CD4-positive, alpha-beta T cell (primary cell): Measurements from ENCODE around the gene IL1RN. TPM values are rescaled to one million over a fixed set of nuclear protein-coding genes. Genes with fewer than 3 reads are reported as not detected.
A peak's percentile ranks its signal among the peaks of the same experiment; 100 is the strongest.

Experiments used
- ATAC-seq: fragments of 200-7000 bp; cut with Tn5 transposase; one replicate; pipeline ENCODE4 v1.10.0; 2022; ENCODE audit warnings: mild to moderate bottlenecking; ENCODE audit not compliant: poor library complexity
- CTCF ChIA-PET: fragments of 350-600 bp; sonication (Branson Sonifier 250); formaldehyde crosslinking; loops from one replicate; lab custom pipeline; 2021; ENCODE audit warnings: antibody characterized with exemption, inconsistent platforms; lab: Charles Lee
- POLR2A ChIA-PET: fragments of 350-600 bp; sonication (Branson Sonifier 250); formaldehyde crosslinking; loops from one replicate; lab custom pipeline; 2021; ENCODE audit warnings: antibody characterized with exemption, inconsistent platforms; lab: Charles Lee
- DNase-seq, 14 experiments: peaks; one replicate each; pipeline ENCODE4 v3.0.0-alpha.2; 2013 to 2020; ENCODE audit warnings: mixed read lengths in 2 of 14
- H3K27ac ChIP-seq, 2 donors: one replicate each; pipeline versions ENCODE4 v1.5.1 to v1.7.0; 2013; ENCODE audit warnings: low read length in 2 of 2, low read depth in 1 of 2, mild to moderate bottlenecking in 1 of 2
- H3K27me3 ChIP-seq, 2 experiments: 1 replicate in 1 of 2; 2 replicates in 1 of 2; pipeline versions ENCODE4 v1.6.1 to v1.7.0; 2013; ENCODE audit warnings: low read length in 2 of 2, control low read depth in 1 of 2, mild to moderate bottlenecking in 1 of 2, moderate library complexity in 1 of 2; ENCODE audit not compliant: insufficient read depth in 2 of 2, control insufficient read depth in 1 of 2
- H3K36me3 ChIP-seq: one replicate; pipeline ENCODE4 v1.6.1; 2013; ENCODE audit warnings: low read length, control low read depth; ENCODE audit not compliant: insufficient read depth
- H3K4me1 ChIP-seq: one replicate; pipeline ENCODE4 v1.6.1; 2013; ENCODE audit warnings: low read length, control low read depth; ENCODE audit not compliant: insufficient read depth
- H3K4me3 ChIP-seq: one replicate; pipeline ENCODE4 v1.5.1; 2013; ENCODE audit warnings: mild to moderate bottlenecking, low read length, moderate library complexity
- H3K9me3 ChIP-seq, 2 experiments: 1 replicate in 1 of 2; 2 replicates in 1 of 2; pipeline versions ENCODE4 v1.6.1 to v1.7.0; 2013; ENCODE audit warnings: low read length in 2 of 2, mild to moderate bottlenecking in 2 of 2, control low read depth in 1 of 2, moderate library complexity in 1 of 2; ENCODE audit not compliant: control insufficient read depth in 1 of 2, insufficient read depth in 1 of 2
- H3K27ac Mint-ChIP-seq: one replicate; pipeline ENCODE4 v1.8.0; 2020; ENCODE audit warnings: mixed read lengths
- H3K27me3 Mint-ChIP-seq: one replicate; pipeline ENCODE4 v1.8.0; 2021; ENCODE audit warnings: mixed read lengths
- H3K36me3 Mint-ChIP-seq: one replicate; pipeline ENCODE4 v1.8.0; 2021; ENCODE audit warnings: low read depth, mixed read lengths
- H3K4me1 Mint-ChIP-seq: one replicate; pipeline ENCODE4 v1.8.0; 2021; ENCODE audit warnings: low read depth, mixed read lengths
- H3K4me3 Mint-ChIP-seq: one replicate; pipeline ENCODE4 v1.8.0; 2020; ENCODE audit warnings: mild to moderate bottlenecking, mixed read lengths
- H3K9me3 Mint-ChIP-seq: one replicate; pipeline ENCODE4 v1.8.0; 2020; ENCODE audit warnings: mixed read lengths
- intact Hi-C, 2 experiments: fragments of 100-400 bp; cut with DNase I in 1 of 2; cut with micrococcal nuclease in 1 of 2; formaldehyde crosslinking; loops; one replicate each; pipeline versions ENCODE4 v1.15.1 to v1.9.0; 2023 to 2025; cut with DNase I, micrococcal nuclease
- total RNA-seq, 174 experiments: library from RNA in 2 of 174; stranded (reverse) in 2 of 174; gene quantifications; one replicate each; pipeline ENCODE4 v1.2.3 and lab custom pipeline; 2021 to 2026
- TF ChIP-seq, protein P1 (sequence below): fragments of 200-600 bp; IDR thresholded peaks from one replicate; pipeline ENCODE4 v1.8.0; 2022; ENCODE audit warnings: antibody characterized with exemption, mild to moderate bottlenecking

IL1RN gene
- total RNA-seq, 2 experiments from 2014 or later = 0.31 to 0.58 TPM

DNA sequence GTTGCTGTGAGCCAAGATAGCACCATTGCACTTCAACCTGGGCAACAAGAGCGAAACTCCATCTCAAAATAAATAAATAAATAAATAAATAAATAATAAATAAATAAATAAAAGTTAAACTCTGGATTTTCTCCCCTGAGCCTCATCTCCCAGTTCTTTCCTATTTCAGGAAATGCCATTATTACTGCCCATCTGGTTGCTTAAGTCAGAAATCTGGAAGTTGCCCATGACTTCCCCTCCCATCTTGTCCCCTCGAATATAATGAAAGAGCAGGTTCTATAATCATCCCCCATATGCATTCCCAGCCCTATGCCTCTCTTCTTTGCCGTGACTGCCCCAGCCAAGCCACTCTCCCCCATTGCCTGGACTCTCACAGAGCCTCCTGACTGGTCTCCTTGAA, 42.2 kb downstream of the IL1RN start:
- intact Hi-C loops = no loop called here
- H3K4me3 ChIP-seq = no peak overlapping the region
- H3K27me3 ChIP-seq = no peaks in the 10 kb centered on the region
- no peaks in the 10 kb centered on the region for H3K9me3 ChIP-seq
- peak overlapping the region; percentile 90 for H3K27ac Mint-ChIP-seq
- no peak overlapping the region for H3K27ac ChIP-seq
- ATAC-seq (no peak), DNase-seq (no peak)
- no peaks in the 10 kb centered on the region for H3K36me3 ChIP-seq
- H3K36me3 Mint-ChIP-seq = peaks cover 12% of the 10 kb centered on the region
- ChIA-PET CTCF (no interaction called here), POLR2A (interaction anchor here (3.3 kb wide), 1 partner anchor 12 kb away, joined by 27 read pairs; no protein-coding TSS in a partner anchor)
- no peaks in the 10 kb centered on the region for H3K9me3 Mint-ChIP-seq
- H3K4me1 ChIP-seq = peaks cover 89% of the 10 kb centered on the region
- H3K27me3 Mint-ChIP-seq = no peaks in the 10 kb centered on the region
- TF ChIP-seq, protein P1, sequence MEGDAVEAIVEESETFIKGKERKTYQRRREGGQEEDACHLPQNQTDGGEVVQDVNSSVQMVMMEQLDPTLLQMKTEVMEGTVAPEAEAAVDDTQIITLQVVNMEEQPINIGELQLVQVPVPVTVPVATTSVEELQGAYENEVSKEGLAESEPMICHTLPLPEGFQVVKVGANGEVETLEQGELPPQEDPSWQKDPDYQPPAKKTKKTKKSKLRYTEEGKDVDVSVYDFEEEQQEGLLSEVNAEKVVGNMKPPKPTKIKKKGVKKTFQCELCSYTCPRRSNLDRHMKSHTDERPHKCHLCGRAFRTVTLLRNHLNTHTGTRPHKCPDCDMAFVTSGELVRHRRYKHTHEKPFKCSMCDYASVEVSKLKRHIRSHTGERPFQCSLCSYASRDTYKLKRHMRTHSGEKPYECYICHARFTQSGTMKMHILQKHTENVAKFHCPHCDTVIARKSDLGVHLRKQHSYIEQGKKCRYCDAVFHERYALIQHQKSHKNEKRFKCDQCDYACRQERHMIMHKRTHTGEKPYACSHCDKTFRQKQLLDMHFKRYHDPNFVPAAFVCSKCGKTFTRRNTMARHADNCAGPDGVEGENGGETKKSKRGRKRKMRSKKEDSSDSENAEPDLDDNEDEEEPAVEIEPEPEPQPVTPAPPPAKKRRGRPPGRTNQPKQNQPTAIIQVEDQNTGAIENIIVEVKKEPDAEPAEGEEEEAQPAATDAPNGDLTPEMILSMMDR = no peak
- peak overlapping the region; percentile 65 for H3K4me3 Mint-ChIP-seq
- peaks cover 74% of the 10 kb centered on the region for H3K4me1 Mint-ChIP-seq

DNA sequence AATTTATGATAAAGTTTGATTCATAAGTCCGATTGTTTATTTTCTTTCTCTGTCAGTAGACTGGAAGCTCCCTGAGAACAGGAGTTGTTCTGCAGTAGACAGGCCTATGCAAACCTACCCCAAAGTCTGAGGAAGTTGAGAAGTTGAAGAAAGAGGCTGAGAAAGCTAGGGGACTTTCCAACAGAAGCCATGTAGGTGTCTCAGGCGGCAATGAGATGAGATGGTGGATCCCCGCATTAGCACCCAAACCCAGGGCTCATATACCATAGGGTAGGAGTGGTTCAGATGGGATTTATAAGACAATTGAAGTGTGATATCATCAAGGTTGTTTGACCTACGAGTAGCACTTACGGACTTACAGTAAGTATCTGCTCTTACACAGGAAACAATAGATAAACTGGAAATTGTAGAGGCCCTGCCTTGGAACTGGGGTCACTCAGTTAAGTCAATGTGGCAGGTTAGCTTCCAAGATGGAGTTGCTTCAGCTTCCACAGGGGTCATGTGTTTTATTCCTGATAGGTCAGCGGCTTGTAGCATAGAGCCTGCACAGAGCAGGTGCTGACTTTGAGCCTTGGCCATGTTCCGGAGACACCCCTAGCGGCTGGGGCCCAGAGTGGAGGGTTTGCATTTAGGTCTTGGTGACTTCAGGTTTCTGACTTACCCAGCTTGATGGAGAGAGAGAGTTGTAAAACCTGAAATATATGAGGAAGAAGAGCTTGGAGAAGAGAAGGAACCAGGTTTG, 44.1 kb downstream of the IL1RN start:
- no peak overlapping the region for H3K4me3 ChIP-seq
- ATAC-seq (no peak), DNase-seq (peak in 2 of 14 experiments; percentile 36 to 37)
- Mint-ChIP-seq H3K36me3 (peaks cover 22% of the 10 kb centered on the region), H3K9me3 (no peaks in the 10 kb centered on the region), H3K4me1 (peaks cover 75% of the 10 kb centered on the region), H3K4me3 (peak overlapping the region; percentile 62), H3K27ac (peak overlapping the region; percentile 93), H3K27me3 (peaks cover 5% of the 10 kb centered on the region)
- H3K4me1 ChIP-seq = peaks cover 99% of the 10 kb centered on the region
- no peaks in the 10 kb centered on the region for H3K9me3 ChIP-seq
- H3K27me3 ChIP-seq = no peaks in the 10 kb centered on the region
- ChIA-PET POLR2A (interaction anchor here (1.1 to 1.3 kb wide), 2 partner anchors 15 to 33 kb away, joined by 4 read pairs; no protein-coding TSS in a partner anchor), CTCF (interaction anchor here (0.9 to 1.9 kb wide), 3 partner anchors 9 to 33 kb away, joined by 6 to 9 read pairs (median 7); no protein-coding TSS in a partner anchor)
- intact Hi-C loops = loop anchor here in 1 of 2 experiments (5.0 kb wide), 1 partner anchor 179 kb away; no protein-coding TSS in a partner anchor
- TF ChIP-seq, protein P1 = no peak
- peaks cover 3% of the 10 kb centered on the region for H3K36me3 ChIP-seq
- H3K27ac ChIP-seq = no peak overlapping the region

DNA sequence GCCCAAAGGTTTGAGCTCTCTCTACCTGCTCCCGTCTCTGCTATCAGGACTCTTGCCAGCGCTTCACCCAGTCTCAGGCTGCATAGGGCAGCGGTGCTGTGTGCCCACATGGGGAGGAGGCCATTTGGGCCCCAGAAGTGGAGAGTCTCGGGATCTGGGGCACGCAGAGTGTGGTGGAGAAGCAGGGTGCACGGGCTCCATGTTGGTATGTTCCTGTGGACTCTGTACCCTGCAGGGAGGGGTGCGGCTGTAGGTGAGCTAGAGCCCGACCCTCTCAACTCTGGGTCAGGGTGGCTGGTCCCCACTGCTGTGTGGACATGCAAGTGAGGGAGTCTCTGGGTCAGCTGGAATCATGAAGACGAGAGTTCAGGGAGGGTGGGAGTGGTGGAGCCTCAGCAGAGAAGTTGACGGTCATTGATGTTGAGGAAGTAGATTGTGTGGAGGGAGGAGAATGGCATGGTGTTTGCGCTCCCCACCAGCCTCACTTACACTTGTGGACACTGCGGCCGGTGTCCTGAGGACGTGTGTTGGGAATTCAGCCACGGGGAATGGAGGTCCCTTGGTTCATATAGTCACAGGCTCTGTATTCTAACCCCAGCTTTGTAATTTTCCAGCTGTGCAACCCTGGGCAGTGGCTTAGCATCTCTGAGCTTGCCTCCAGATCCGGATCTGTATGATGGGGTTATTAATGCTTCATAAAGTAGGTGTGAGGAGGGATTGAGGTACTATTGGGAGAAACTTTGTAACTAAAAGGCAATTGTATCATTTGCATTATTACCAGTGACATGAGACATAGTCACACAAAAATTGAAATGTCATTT, 45.5 kb downstream of the IL1RN start:
- ChIA-PET CTCF (interaction anchor here (0.9 to 3.8 kb wide), 7 partner anchors 8 to 217 kb away, joined by 3 to 35 read pairs (median 7); no protein-coding TSS in a partner anchor), POLR2A (interaction anchor here (1.1 to 4.1 kb wide), 11 partner anchors 9 to 217 kb away, joined by 3 to 91 read pairs (median 22); no protein-coding TSS in a partner anchor)
- TF ChIP-seq, protein P1 = no peak
- DNase-seq (no peak), ATAC-seq (no peak)
- intact Hi-C loops = loop anchor here in 1 of 2 experiments (5.0 kb wide), 1 partner anchor 181 kb away; no protein-coding TSS in a partner anchor
- Histone ChIP-seq H3K4me3 (peak overlapping the region; percentile 86), H3K4me1 (peaks cover 99% of the 10 kb centered on the region), H3K9me3 (no peaks in the 10 kb centered on the region), H3K27ac (peak overlapping the region; percentile 62 to 88), H3K36me3 (peaks cover 18% of the 10 kb centered on the region), H3K27me3 (no peaks in the 10 kb centered on the region)
- H3K9me3 Mint-ChIP-seq = no peaks in the 10 kb centered on the region
- peaks cover 5% of the 10 kb centered on the region for H3K27me3 Mint-ChIP-seq
- peaks cover 76% of the 10 kb centered on the region for H3K4me1 Mint-ChIP-seq
- peak overlapping the region; percentile 92 for H3K4me3 Mint-ChIP-seq
- peak overlapping the region; percentile 93 for H3K27ac Mint-ChIP-seq
- H3K36me3 Mint-ChIP-seq = peaks cover 37% of the 10 kb centered on the region
